GM21381 (cell line): ENCODE measurements around the gene OR1L4.

Experiments used
- ATAC-seq: cut with Tn5 transposase; IDR thresholded peaks from one replicate; pipeline ENCODE4 v1.9.1; 2021; ENCODE audit warnings: mild to moderate bottlenecking, moderate library complexity; ENCODE audit not compliant: unreplicated experiment

The OR1L4 gene, protein sequence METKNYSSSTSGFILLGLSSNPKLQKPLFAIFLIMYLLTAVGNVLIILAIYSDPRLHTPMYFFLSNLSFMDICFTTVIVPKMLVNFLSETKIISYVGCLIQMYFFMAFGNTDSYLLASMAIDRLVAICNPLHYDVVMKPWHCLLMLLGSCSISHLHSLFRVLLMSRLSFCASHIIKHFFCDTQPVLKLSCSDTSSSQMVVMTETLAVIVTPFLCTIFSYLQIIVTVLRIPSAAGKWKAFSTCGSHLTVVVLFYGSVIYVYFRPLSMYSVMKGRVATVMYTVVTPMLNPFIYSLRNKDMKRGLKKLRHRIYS

DNA sequence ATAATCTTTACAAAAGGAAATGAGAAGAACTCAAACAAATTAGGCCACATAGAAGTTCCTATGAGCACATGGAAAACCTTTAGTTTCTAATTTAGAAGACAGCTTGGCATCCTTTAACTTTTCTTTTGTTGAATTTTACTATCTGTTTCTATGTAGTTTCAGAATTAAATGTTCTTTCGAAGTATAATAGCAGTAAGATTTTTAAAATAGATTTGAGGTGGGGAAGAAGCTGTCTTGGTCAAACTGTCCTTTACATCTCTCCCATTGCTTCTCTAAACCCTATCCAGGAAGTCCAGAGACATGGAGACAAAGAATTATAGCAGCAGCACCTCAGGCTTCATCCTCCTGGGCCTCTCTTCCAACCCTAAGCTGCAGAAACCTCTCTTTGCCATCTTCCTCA is at the start of gene OR1L4:
Gene OR1L4 (plus strand): TSS at position 301 of the 400 bp plus-strand sequence. CDS start 0 bp downstream, at position 301.
- ATAC-seq = no peak

DNA sequence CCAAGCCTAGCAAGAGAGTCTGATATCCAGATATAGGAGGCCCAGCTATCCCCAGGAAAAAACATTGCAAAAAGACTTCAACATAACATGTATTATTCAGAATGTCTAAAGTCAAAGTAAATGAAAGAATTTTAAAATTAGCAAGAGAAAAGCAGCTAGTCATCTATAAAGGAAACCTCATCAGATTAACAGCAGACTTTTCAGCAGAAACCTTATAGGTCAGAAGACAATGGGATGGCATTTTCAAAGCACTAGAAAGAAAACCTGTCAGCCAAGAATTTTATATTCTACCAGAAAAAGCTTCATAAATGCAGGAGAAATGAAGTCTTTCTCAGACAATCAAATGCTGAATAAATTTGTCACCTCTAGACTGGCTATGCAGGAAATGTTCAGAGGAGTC is 38.9 kb upstream of the OR1L4 start:
- ATAC-seq = no peak

DNA sequence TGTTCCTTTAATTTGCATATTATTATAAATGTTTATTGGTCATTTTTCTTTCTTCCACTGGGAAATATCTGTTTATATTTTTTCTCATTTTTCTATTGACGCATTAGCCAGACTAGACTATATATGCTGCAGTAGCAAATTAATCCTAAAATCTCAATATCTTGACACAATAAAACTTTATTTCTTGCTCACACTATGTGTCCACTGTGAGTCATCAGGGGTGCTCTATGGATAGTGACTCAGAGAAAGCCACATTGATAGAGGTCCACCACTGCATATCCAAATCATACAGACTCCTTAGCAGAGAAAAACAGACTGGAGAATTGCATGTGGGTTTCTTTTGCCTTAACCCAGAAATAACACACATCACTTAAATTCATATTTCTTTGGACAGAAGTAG is 28.1 kb upstream of the OR1L4 start:
- ATAC-seq = no peak

DNA sequence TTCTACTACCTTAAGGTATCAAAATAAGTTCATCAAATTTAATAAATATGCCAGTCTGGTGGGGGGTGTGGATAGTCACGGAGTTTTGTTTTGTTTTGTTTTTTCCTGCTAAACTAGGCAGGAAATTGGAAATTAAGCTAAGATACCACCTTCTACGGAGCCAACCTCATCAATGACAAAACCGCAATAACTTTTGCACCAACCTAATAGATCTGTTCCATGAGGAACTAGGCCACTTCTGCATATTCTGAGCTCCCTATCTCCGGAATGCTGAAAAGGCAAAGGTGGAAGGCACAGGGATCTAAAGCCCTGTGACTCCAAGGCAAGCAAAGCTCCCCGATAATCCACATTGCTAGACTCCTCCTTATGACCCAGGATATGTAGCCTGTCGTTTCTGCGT is 5.8 kb upstream of the OR1L4 start:
- ATAC-seq = no peak

DNA sequence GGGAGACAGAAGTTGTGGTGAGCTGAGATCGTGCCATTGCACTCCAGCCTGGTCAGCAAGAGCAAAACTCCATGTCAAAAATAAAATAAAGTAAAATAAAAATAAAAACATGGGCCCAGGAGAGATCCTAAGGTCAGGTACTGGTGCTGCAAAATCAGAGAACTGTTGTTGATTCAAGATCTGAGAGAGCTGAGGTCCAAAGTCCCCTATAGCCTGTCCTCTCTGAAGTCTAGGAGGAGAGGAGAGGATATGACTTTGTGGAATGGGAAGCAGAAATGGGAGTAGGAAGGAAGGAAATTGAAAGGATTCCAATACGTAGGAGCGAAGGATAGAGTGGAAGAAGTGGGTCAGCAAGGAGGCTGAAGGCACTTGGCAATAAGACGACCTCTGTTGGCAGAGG is 4.6 kb upstream of the OR1L4 start:
- ATAC-seq = no peak

DNA sequence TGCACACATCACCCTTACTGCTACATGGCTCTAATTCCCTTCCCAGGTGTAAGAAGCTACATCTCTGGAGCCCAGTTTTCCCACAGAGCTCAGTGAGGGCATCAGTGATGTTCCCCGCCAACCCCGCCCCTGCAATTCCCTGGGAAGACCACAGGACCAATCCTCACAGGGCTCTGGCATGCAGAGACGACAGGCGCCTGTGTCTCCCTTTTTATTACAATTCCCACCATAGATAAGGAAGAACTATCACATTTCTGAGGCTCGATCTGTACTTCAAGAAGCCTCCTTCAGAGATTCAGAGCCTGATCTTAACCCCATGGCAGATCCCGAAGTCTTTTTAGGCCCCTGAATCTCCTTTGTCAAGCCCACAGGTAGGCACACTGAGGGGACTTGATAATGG is 18.2 kb downstream of the OR1L4 start, which contains the start of gene OR1L6:
Gene OR1L6 (plus strand): TSS at position 301 of the 400 bp plus-strand sequence. CDS start 7,545 bp downstream, outside the sequence.
- no peak for ATAC-seq

DNA sequence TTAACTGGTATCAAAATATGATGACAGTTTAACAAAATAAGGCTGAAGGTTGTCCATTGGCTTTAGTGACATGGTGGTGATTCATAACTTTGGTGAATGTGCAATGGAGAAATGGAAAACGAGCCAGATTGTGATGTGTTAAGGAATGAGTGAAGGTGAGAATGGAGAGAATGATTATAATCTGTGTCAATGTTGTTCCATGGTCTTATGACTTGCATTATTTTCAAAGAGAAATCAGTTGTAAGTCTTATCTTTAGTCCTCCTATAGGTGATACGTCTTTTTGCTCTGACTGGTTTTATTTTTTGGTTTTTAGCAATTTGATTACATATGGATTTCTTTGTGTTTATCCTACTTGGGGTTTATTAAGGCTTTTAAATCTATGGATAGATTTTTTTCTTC is 31.0 kb downstream of the OR1L4 start:
- ATAC-seq = no peak

DNA sequence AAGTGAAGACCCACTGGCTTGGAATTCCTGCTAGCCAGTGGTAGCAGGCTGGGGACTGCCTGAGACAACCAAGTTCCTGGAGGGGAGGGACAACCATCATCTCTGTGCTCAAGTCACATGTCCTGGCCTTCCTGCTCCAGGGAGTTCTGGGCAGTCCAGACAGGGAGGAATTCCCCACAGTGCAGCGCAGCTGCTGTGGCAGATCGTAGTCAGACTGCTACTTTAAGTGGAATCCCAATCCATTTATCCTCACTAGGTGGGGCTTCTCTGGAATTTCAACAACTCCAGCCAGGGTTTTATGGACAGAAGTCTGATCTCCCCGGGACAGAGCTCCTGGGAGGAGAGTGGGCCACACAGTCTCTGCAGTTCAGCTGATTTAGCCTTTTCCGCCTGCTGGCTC is 44.0 kb downstream of the OR1L4 start:
- no peak for ATAC-seq
